ENCODE results near the gene WDFY4.

WDFY4 gene

GRCh38 chr10:48939790-48940325 lies 255.2 kb downstream of the WDFY4 start, which contains the start of gene LRRC18:
Gene LRRC18, minus strand, starts transcription at chr10:48939840. Its CDS starts 25,685 bp downstream, at chr10:48914155.
- TF ChIP-seq CTCF (IDR thresholded peaks at IDR 0.05; ENCODE audit: insufficient read depth, missing control alignments): no peak
- no peak for DNase-seq (ENCODE audit: insufficient read length, low spot score)
- FAIRE-seq: no peak

GRCh38 chr10:48940372-48940771 lies 255.7 kb downstream of the WDFY4 start:
- TF ChIP-seq CTCF (IDR thresholded peaks at IDR 0.05; ENCODE audit: insufficient read depth, missing control alignments): no peak
- DNase-seq (ENCODE audit: insufficient read length, low spot score) (no peak), FAIRE-seq (no peak)

- no peak for DNase-seq (ENCODE audit: insufficient read length, low spot score)
- no peak for TF ChIP-seq CTCF (IDR thresholded peaks at IDR 0.05; ENCODE audit: insufficient read depth, missing control alignments)
- FAIRE-seq: no peak
Measured at GRCh38 chr10:48940958-48941357, 256.3 kb downstream of the WDFY4 start.

GRCh38 chr10:48941427-48942075 lies 256.9 kb downstream of the WDFY4 start:
- no peak for DNase-seq (ENCODE audit: insufficient read length, low spot score)
- TF ChIP-seq CTCF (IDR thresholded peaks at IDR 0.05; ENCODE audit: insufficient read depth, missing control alignments): no peak
- no peak for FAIRE-seq

- FAIRE-seq: no peak
- no peak for DNase-seq (ENCODE audit: insufficient read length, low spot score)
- no peak for TF ChIP-seq CTCF (IDR thresholded peaks at IDR 0.05; ENCODE audit: insufficient read depth, missing control alignments)
Measured at GRCh38 chr10:48943096-48943495, 258.4 kb downstream of the WDFY4 start.

- no peak for TF ChIP-seq CTCF (IDR thresholded peaks at IDR 0.05; ENCODE audit: insufficient read depth, missing control alignments)
- no peak for DNase-seq (ENCODE audit: insufficient read length, low spot score)
- no peak for FAIRE-seq
Measured at GRCh38 chr10:48944171-48944570, 259.5 kb downstream of the WDFY4 start.

- TF ChIP-seq CTCF (IDR thresholded peaks at IDR 0.05; ENCODE audit: insufficient read depth, missing control alignments): no peak
- FAIRE-seq: no peak
Measured at GRCh38 chr10:48945441-48946130, 260.9 kb downstream of the WDFY4 start.

More at GRCh38 chr10:48945441-48946130, 260.9 kb downstream of the WDFY4 start:
- no peak for DNase-seq (ENCODE audit: insufficient read length, low spot score)
